Right lobe of liver (tissue), 6 donors: ENCODE results near the gene ZNF441. TPM values are rescaled to one million over a fixed set of nuclear protein-coding genes. Genes with fewer than 3 reads are reported as not detected.

Experiments
- ATAC-seq, 4 donors: fragments of 200-7000 bp; cut with Tn5 transposase; one replicate each; pipeline ENCODE4 v1.9.1; 2020; ENCODE audit warnings: mild to moderate bottlenecking in 4 of 4, moderate library complexity in 4 of 4
- DNase-seq, 3 donors: peaks; one replicate each; pipeline ENCODE4 v3.0.0-alpha.2; 2020
- H3K27ac ChIP-seq, 3 donors: fragments of 200-600 bp; one replicate each; pipeline ENCODE4 v1.8.0; 2022
- H3K27me3 ChIP-seq, 2 donors: fragments of 200-600 bp; one replicate each; pipeline ENCODE4 v1.8.0; 2022
- H3K36me3 ChIP-seq, 4 donors: fragments of 200-600 bp; sonication (generic) in 1 of 4; one replicate each; pipeline versions ENCODE4 v1.5.1 to v1.8.0; 2017 to 2022; ENCODE audit warnings: control low read depth in 1 of 4
- H3K4me1 ChIP-seq, 4 donors: fragments of 200-600 bp; sonication (generic) in 1 of 4; one replicate each; pipeline versions ENCODE4 v1.5.1 to v1.8.0; 2017 to 2022; ENCODE audit warnings: control low read depth in 1 of 4
- H3K4me3 ChIP-seq, 3 donors: fragments of 200-600 bp; one replicate each; pipeline ENCODE4 v1.8.0; 2022
- H3K9me3 ChIP-seq, 4 donors: fragments of 200-600 bp; sonication (generic) in 1 of 4; one replicate each; pipeline versions ENCODE4 v1.5.1 to v1.8.0; 2017 to 2022; ENCODE audit warnings: control low read depth in 1 of 4
- POLR2A ChIP-seq: fragments of 450-650 bp; IDR thresholded peaks from one replicate; pipeline ENCODE4 v1.6.1; 2017; ENCODE audit warnings: antibody characterized with exemption, mild to moderate bottlenecking
- WGBS: methylation state at CpG from one replicate; pipeline ENCODE4 v1.1.6; 2018; ENCODE audit warnings: low coverage, low lambda C conversion rate; ENCODE audit not compliant: insufficient coverage; ENCODE audit errors: missing lambda C conversion rate; 5-methylcytosine and 5-hydroxymethylcytosine counted together
- intact Hi-C, 2 donors: fragments of 100-400 bp; cut with DNase I; formaldehyde crosslinking; loops; one replicate each; pipeline versions ENCODE4 v1.11.2 to v1.14.1; 2022
- total RNA-seq, 6 experiments: library from RNA; depleted of rRNA in 2 of 6; stranded (reverse); fragments of >200 nt in 2 of 6; fragmentation: NEBNext Ultra II Directional in 3 of 6; extraction: Animal tissue kit (Norgen Biotek cat#: 25700) in 3 of 6; gene quantifications; one replicate each; pipeline versions ENCODE4 v1.1.0 to v1.2.4, GENCODE V29; 2016 to 2023
- TF ChIP-seq, protein P1 (sequence below), 4 donors: fragments of 200-600 bp in 3 of 4; fragments of 450-650 bp in 1 of 4; IDR thresholded peaks; one replicate each; pipeline versions ENCODE4 v1.5.1 to v1.8.0; 2016 to 2022; ENCODE audit warnings: antibody characterized with exemption in 4 of 4, mild to moderate bottlenecking in 2 of 4
- donor health status: DM: no; HTN: yes; CAD: no.
- donor health status: DM: no; HTN: no; CAD: no.
- donor health status: DM: no; HTN: no; CAD: no.
- donor health status: DM: no; HTN: yes; CAD: no.
- donor health status: DM: no; HTN: yes; CAD: no.

ZNF441 gene
- total RNA-seq, 6 experiments from 2014 or later, result 2.6 to 4.4 (median 3.2) TPM

DNA sequence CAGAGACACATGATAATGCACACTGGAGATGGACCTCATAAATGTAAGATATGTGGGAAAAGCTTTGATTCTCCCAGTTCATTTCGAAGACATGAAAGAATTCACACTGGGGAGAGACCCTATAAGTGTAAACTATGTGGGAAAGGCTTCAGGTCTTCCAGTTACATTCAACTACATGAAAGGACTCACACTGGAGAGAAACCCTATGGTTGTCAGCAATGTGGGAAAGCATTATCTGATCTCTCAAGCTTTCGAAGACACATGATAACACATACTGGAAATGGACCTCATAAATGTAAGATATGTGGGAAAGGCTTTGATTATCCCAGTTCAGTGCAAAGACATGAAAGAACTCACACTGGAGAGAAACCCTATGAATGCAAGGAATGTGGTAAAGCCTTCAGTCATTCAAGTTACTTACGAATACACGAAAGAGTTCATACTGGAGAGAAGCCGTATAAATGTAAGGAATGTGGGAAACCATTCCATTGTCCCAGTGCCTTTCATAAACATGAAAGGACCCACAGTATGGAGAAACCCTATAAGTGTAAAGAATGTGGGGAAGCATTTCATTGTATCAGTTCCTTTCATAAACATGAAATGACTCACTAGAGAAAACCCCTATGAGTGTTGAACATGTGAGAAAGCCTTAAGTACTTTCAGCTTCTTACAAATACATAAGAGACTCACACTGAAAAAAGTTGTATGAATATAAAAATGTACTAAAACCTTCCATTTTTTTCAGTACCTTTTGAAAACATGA lies 14.7 kb downstream of the ZNF441 start:
- Histone ChIP-seq H3K27me3 (no peaks in the 10 kb centered on the region), H3K4me1 (no peaks in the 10 kb centered on the region), H3K27ac (no peak overlapping the region), H3K4me3 (no peak overlapping the region), H3K9me3 (peaks cover 6 to 72% (median 38%) of the 10 kb centered on the region in 4 donors), H3K36me3 (peaks cover 0 to 40% (median 25%) of the 10 kb centered on the region in 4 donors)
- no peak for TF ChIP-seq POLR2A
- TF ChIP-seq, protein P1, sequence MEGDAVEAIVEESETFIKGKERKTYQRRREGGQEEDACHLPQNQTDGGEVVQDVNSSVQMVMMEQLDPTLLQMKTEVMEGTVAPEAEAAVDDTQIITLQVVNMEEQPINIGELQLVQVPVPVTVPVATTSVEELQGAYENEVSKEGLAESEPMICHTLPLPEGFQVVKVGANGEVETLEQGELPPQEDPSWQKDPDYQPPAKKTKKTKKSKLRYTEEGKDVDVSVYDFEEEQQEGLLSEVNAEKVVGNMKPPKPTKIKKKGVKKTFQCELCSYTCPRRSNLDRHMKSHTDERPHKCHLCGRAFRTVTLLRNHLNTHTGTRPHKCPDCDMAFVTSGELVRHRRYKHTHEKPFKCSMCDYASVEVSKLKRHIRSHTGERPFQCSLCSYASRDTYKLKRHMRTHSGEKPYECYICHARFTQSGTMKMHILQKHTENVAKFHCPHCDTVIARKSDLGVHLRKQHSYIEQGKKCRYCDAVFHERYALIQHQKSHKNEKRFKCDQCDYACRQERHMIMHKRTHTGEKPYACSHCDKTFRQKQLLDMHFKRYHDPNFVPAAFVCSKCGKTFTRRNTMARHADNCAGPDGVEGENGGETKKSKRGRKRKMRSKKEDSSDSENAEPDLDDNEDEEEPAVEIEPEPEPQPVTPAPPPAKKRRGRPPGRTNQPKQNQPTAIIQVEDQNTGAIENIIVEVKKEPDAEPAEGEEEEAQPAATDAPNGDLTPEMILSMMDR (IDR thresholded peaks at IDR 0.05), result no peak
- DNase-seq, result no peak
- WGBS, result 98% methylated on average over 4 of the region's 5 CpGs
- no peak for ATAC-seq
- intact Hi-C loops, result no loop called here

DNA sequence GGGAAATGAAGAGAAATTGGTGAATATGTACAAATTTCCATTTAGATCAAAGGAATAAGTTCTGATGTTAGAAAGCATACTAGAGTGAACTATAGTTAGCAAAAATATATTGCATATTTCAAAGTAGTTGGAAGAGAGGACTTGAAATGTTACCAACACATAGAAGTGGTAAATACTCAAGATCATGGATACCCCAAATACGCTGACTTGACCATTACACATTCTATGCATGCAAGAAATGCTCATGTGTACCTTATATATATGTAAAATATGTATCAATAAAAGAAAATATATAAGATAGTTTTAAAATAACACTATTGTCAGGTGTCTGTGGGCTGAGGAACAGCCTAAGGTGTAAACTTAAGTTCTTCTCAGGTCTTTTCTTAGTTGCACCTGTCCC lies 17.0 kb downstream of the ZNF441 start:
- 100% methylated on average over 1 of the region's 1 CpG for WGBS
- no peak for TF ChIP-seq POLR2A
- TF ChIP-seq, protein P1 (IDR thresholded peaks at IDR 0.05), result no peak
- no peaks in the 10 kb centered on the region for H3K27me3 ChIP-seq
- intact Hi-C loops, result no loop called here
- H3K4me1 ChIP-seq, result no peaks in the 10 kb centered on the region
- H3K27ac ChIP-seq, result no peak overlapping the region
- DNase-seq, result no peak
- peaks cover 6 to 82% (median 39%) of the 10 kb centered on the region in 4 donors for H3K9me3 ChIP-seq
- ATAC-seq, result no peak
- peaks cover 0 to 25% (median 19%) of the 10 kb centered on the region in 4 donors for H3K36me3 ChIP-seq
- no peak overlapping the region for H3K4me3 ChIP-seq

DNA sequence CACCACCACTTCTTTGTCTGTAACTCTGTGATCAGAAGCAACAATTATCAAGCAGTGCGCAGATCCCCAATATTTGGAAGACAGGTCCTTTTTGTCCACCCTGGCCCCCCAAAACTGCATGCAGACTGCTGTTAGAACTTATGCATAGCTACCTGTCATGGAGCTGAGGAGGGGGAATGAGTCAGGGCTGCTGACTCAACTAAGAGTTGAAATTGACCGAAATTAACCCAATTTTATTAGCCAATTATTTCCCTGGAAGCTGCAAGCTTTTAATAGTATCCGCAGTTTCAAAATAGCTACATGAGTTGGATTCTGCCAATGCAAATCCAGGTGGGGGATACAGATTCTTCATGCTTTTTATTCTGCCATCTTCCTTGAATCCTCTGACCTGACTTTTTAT lies 17.6 kb downstream of the ZNF441 start:
- Histone ChIP-seq H3K27me3 (no peaks in the 10 kb centered on the region), H3K36me3 (peaks cover 0 to 20% (median 16%) of the 10 kb centered on the region in 4 donors), H3K4me1 (no peaks in the 10 kb centered on the region), H3K9me3 (peaks cover 6 to 84% (median 40%) of the 10 kb centered on the region in 4 donors), H3K4me3 (no peak overlapping the region), H3K27ac (no peak overlapping the region)
- no peak for ATAC-seq
- TF ChIP-seq POLR2A, result no peak
- intact Hi-C loops, result no loop called here
- 92% methylated on average over 3 of the region's 3 CpGs for WGBS
- DNase-seq, result no peak

DNA sequence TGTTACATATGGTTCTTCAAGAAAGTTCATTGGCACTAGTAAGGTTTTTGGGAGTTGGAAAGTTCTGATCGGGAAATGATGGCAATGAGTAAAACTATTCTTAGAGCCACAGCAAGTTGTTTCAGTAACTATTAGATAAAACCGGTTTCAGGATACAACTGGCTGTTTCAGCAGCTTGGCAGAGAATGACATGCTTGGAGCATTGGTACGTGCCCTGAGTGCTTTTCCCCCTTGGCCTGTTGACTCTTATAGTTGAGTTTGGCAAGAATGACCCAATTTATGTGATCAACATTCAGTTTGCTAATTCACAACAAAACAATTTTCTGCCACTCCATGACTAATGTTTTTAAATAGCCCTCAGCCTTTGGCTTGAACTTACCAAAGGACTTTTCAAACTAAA lies 20.7 kb downstream of the ZNF441 start:
- H3K9me3 ChIP-seq, result peaks cover 2 to 69% (median 14%) of the 10 kb centered on the region in 4 donors
- no peaks in the 10 kb centered on the region for H3K36me3 ChIP-seq
- intact Hi-C loops, result no loop called here
- TF ChIP-seq, protein P1 (IDR thresholded peaks at IDR 0.05), result no peak
- DNase-seq (no peak), ATAC-seq (no peak)
- 77% methylated on average over 3 of the region's 3 CpGs for WGBS
- no peak overlapping the region for H3K27ac ChIP-seq
- no peaks in the 10 kb centered on the region for H3K27me3 ChIP-seq
- no peaks in the 10 kb centered on the region for H3K4me1 ChIP-seq
- no peak overlapping the region for H3K4me3 ChIP-seq

DNA sequence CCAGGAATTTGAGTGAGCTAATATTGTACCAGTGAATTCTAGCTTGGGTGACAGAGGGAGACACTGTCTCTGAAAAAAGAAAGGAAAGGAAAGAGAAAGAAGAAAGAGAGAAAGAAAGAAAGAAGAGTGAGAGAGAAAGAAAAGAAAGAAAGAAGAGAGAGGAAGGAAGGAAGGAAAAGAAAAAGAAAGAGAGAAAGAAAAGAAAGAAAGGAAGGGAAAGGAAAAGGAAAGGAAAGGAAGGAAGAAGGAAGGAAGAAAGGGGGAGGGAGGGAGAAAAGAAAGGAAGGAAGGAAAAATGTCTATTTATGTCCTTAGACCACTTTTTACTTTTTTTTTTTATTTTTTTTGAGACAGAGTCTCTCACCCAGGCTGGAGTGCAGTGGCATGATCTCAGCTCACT lies 26.1 kb downstream of the ZNF441 start:
- Histone ChIP-seq H3K4me1 (peaks cover 0 to 6% (median 2%) of the 10 kb centered on the region in 4 donors), H3K27ac (no peak overlapping the region), H3K36me3 (no peaks in the 10 kb centered on the region), H3K27me3 (no peaks in the 10 kb centered on the region), H3K9me3 (peaks cover 0 to 26% (median 3%) of the 10 kb centered on the region in 4 donors), H3K4me3 (no peak overlapping the region)
- ATAC-seq (no peak), DNase-seq (no peak)
- TF ChIP-seq, protein P1 (IDR thresholded peaks at IDR 0.05), result no peak
- TF ChIP-seq POLR2A, result no peak
- intact Hi-C loops, result no loop called here
